Subcutaneous abdominal adipose tissue (tissue), 5 donors: ENCODE results near the gene CASP2.

Experiments used
- H3K27ac ChIP-seq: one replicate; pipeline ENCODE4 v1.7.0; 2013; ENCODE audit warnings: low read depth, mild to moderate bottlenecking, inconsistent platforms, low read length, moderate library complexity
- H3K27me3 ChIP-seq, 5 donors: one replicate each; pipeline ENCODE4 v1.7.0; 2013; ENCODE audit warnings: low read length in 5 of 5, inconsistent platforms in 1 of 5; ENCODE audit not compliant: control insufficient read depth in 5 of 5, insufficient read depth in 4 of 5
- H3K36me3 ChIP-seq, 5 donors: one replicate each; pipeline ENCODE4 v1.7.0; 2013; ENCODE audit warnings: low read length in 5 of 5; ENCODE audit not compliant: control insufficient read depth in 5 of 5, insufficient read depth in 5 of 5
- H3K4me1 ChIP-seq, 5 donors: one replicate each; pipeline ENCODE4 v1.7.0; 2013; ENCODE audit warnings: low read length in 5 of 5, mild to moderate bottlenecking in 3 of 5, moderate library complexity in 1 of 5; ENCODE audit not compliant: control insufficient read depth in 5 of 5, insufficient read depth in 5 of 5
- H3K4me3 ChIP-seq, 5 donors: one replicate each; pipeline ENCODE4 v1.7.0; 2013; ENCODE audit warnings: low read length in 5 of 5, low read depth in 1 of 5
- H3K9ac ChIP-seq, 5 donors: one replicate each; pipeline ENCODE4 v1.7.0; 2013; ENCODE audit warnings: low read length in 5 of 5, mild to moderate bottlenecking in 4 of 5, moderate library complexity in 3 of 5
- H3K9me3 ChIP-seq, 5 donors: one replicate each; pipeline ENCODE4 v1.7.0; 2013; ENCODE audit warnings: low read length in 5 of 5; ENCODE audit not compliant: control insufficient read depth in 5 of 5
- donor health status: healthy.
- donor health status: healthy.
- donor health status: healthy.
- donor health status: healthy.
- donor health status: healthy.

Gene CASP2

DNA sequence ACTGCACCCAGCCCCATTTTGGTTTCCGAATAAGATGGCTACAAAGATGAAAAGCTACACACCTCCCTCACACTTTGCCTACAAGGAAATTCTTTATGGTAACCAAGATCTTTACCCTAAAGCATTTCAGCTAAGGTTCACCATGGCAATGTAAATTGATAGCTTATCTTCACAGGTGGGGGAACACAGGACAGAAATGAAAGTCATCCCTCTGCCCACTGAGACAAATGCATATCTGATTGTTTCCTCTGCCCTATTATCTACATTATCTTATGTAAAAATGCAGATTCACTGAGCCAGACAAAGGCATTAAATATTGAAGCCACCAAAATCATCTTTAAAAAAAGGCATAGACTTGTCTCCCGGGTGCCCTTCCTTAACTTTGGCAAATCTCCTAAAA is 6.6 kb upstream of the CASP2 start:
- Histone ChIP-seq H3K4me3 (no peak overlapping the region), H3K27ac (no peak overlapping the region), H3K9ac (no peak overlapping the region), H3K27me3 (no peaks in the 10 kb centered on the region), H3K36me3 (no peaks in the 10 kb centered on the region), H3K9me3 (no peaks in the 10 kb centered on the region), H3K4me1 (peaks cover 8 to 56% (median 46%) of the 10 kb centered on the region in 5 donors)

GRCh38 chr7:143282124-143282523 is 6.0 kb upstream of the CASP2 start:
- Histone ChIP-seq H3K27me3 (no peaks in the 10 kb centered on the region), H3K27ac (no peak overlapping the region), H3K36me3 (no peaks in the 10 kb centered on the region), H3K9me3 (no peaks in the 10 kb centered on the region), H3K9ac (no peak overlapping the region), H3K4me1 (peaks cover 8 to 60% (median 51%) of the 10 kb centered on the region in 5 donors), H3K4me3 (no peak overlapping the region)

GRCh38 chr7:143283381-143283780 is 4.8 kb upstream of the CASP2 start:
- Histone ChIP-seq H3K27me3 (no peaks in the 10 kb centered on the region), H3K9ac (peak overlapping the region in 1 of 5 donors; percentile 34), H3K4me1 (peaks cover 8 to 67% (median 59%) of the 10 kb centered on the region in 5 donors), H3K36me3 (no peaks in the 10 kb centered on the region), H3K4me3 (no peak overlapping the region), H3K27ac (peak overlapping the region; percentile 11), H3K9me3 (no peaks in the 10 kb centered on the region)

DNA sequence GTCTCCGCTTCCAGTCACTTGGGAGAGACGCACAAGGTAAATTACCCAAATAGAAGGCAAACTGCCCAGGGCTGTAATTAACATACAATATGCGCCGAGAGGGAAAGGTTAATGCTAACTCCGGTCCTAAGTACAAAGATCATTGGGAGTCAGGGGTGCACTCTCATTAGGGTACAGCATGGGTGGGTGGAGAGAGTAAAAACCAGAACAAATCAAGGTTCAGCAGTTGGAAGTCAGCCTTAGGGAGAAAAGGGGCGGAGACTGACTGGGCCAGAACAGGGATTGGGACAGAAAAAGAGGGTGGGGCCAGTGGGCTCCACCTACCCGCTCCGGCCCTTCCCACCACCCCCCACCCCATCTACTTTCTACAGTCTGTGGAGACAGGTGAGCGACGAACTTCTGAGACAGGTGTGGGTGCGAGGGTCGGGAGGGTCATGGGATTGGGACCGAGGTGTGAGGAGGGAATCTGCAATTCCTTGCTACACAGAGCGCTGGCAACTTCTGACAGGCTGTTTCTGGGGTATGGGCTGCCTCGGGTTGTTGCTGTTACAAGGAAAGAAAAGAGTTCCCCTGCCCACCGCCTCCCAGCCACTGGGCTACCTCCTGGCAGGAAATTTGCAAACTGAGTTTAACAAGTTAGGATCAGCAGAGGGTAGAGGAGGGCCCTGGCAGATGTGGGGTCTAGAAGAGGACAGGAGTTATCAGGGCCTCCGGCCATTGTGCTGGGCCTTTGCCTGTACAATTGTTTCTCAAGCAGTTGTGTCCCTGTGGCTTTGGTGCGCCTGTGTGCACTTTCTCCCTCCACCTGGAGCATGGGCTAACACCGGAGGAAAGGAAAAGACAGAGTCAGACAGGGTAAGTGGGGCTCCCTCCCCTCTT is 3.3 kb upstream of the CASP2 start, which contains the start of gene TMEM139:
TSS of gene TMEM139 (plus strand) at position 368 of the 879 bp plus-strand sequence. CDS start 1,000 bp downstream, outside the sequence.
- Histone ChIP-seq H3K9me3 (no peaks in the 10 kb centered on the region), H3K4me3 (peak within 1 kb of the TSS; percentile 30 to 64 (median 54)), H3K36me3 (no peaks in the 10 kb centered on the region), H3K4me1 (peaks cover 8 to 68% (median 64%) of the 10 kb centered on the region in 5 donors), H3K27me3 (no peaks in the 10 kb centered on the region), H3K9ac (peak within 1 kb of the TSS in 3 of 5 donors; percentile 15 to 37 (median 34)), H3K27ac (peak within 1 kb of the TSS; percentile 30)

DNA sequence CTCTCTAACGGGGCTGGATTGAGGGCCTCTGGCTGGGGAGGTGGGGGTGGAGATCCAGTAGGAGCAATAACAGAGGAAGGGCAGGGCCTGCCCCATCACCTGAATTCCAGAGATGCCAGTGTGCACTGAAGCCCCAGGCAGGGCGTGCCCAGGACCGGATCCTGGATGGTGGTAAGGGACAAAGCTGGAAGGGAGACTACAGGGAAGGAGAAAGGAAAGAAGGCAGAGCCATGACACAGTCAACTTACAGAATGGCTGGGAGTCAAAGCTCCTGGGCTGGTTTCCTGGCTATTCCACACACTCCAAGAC is 2.7 kb upstream of the CASP2 start:
- peak overlapping the region; percentile 30 to 64 (median 54) for H3K4me3 ChIP-seq
- H3K4me1 ChIP-seq = peaks cover 10 to 67% (median 66%) of the 10 kb centered on the region in 5 donors
- H3K27me3 ChIP-seq = no peaks in the 10 kb centered on the region
- no peaks in the 10 kb centered on the region for H3K9me3 ChIP-seq
- H3K36me3 ChIP-seq = no peaks in the 10 kb centered on the region
- H3K27ac ChIP-seq = peak overlapping the region; percentile 30
- peak overlapping the region in 3 of 5 donors; percentile 2 to 37 (median 15) for H3K9ac ChIP-seq

DNA sequence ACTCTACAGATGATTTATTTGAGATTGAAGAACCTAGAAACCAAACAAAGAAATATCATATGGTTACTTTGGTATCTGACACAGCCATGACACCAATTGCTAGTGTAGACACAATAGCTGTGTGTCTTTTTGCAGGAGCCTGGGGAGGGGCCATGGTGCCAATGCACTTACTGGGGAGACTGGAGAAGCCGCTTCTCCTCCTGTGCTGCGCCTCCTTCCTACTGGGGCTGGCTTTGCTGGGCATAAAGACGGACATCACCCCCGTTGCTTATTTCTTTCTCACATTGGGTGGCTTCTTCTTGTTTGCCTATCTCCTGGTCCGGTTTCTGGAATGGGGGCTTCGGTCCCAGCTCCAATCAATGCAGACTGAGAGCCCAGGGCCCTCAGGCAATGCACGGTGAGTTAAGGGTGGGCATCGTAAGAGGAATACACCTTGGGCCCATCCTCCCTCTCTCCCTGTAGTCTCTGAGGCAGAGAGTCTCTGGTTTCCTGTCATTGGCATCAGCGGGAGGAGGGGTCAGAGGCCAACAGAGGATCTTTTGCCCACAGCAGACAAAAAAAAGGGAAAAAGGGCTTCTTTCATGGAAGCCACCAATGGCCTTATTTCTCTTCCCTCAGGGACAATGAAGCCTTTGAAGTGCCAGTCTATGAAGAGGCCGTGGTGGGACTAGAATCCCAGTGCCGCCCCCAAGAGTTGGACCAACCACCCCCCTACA is 2.2 kb upstream of the CASP2 start:
- H3K9ac ChIP-seq = no peak overlapping the region

DNA sequence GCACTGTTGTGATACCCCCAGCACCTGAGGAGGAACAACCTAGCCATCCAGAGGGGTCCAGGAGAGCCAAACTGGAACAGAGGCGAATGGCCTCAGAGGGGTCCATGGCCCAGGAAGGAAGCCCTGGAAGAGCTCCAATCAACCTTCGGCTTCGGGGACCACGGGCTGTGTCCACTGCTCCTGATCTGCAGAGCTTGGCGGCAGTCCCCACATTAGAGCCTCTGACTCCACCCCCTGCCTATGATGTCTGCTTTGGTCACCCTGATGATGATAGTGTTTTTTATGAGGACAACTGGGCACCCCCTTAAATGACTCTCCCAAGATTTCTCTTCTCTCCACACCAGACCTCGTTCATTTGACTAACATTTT is 1.6 kb upstream of the CASP2 start:
- no peak overlapping the region for H3K9ac ChIP-seq
- no peak overlapping the region for H3K4me3 ChIP-seq

More for the DNA sequence above, 2.2 kb upstream of the CASP2 start:
- Histone ChIP-seq H3K36me3 (no peaks in the 10 kb centered on the region), H3K4me3 (peak overlapping the region in 2 of 5 donors; percentile 54 to 64), H3K27me3 (no peaks in the 10 kb centered on the region), H3K4me1 (peaks cover 10 to 70% (median 66%) of the 10 kb centered on the region in 5 donors), H3K27ac (peak overlapping the region; percentile 30), H3K9me3 (no peaks in the 10 kb centered on the region)

DNA sequence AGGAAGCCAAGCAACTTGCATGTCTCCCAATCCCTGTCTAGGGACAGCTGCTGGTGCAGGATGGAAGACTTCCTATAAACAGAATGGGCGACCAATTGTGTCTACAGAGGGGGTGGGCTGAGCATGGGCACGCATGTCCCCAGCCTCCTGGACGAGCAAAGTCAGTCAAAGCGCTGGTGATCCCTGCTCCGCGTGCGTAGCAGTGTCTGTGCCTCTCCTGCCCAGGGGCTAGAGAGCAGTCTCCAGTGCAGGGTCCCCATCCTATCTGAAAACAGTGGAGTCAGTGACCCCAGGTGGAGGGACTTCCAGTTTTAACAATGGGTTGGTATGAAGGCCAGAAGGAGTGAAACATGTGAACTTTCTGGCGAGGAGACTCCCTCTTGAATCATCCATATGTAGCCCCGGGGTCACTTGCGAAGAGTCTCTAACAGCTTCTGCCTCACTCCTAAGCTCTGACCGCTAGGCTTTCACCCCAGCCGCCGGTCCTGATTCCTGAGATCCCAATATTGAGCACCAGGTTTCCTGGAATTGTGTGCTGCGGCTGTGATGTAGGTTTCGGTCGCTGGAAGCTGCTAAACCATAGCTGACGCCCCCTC is 714 bp upstream of the CASP2 start:
- H3K4me1 ChIP-seq = peaks cover 10 to 70% (median 69%) of the 10 kb centered on the region in 5 donors
- peak overlapping the region in 3 of 5 donors; percentile 12 to 61 (median 55) for H3K9ac ChIP-seq
- H3K4me3 ChIP-seq = peak overlapping the region; percentile 54 to 65 (median 61)

More for the DNA sequence above, 1.6 kb upstream of the CASP2 start:
- H3K9me3 ChIP-seq = no peaks in the 10 kb centered on the region
- no peaks in the 10 kb centered on the region for H3K27me3 ChIP-seq
- H3K27ac ChIP-seq = no peak overlapping the region
- H3K4me1 ChIP-seq = peaks cover 10 to 70% (median 69%) of the 10 kb centered on the region in 5 donors
- H3K36me3 ChIP-seq = peaks cover 0 to 3% (median 0%) of the 10 kb centered on the region in 5 donors

DNA sequence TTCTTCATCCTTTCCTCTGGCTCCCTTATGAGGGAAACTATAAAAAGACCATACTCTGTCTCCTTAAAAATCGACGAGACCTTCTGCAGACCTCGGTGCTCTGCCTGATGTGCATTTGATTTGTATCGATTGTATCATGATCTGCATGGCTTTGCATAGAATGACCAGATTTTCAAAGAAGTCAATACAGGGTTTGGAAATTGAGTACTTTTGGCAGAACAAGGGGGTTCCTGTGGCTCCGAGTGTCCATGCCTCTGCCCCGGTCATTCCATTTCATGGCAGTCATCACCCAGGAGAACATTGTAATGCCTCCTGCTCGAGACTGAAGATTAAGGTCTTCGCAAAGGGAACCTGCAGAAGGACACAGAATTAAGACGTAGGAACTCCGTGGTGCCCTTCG is 685 bp downstream of the CASP2 start:
- peak overlapping the region; percentile 77 to 94 (median 88) for H3K4me3 ChIP-seq
- peak overlapping the region; percentile 69 for H3K27ac ChIP-seq
- no peaks in the 10 kb centered on the region for H3K9me3 ChIP-seq
- peaks cover 2 to 23% (median 19%) of the 10 kb centered on the region in 5 donors for H3K36me3 ChIP-seq
- no peaks in the 10 kb centered on the region for H3K27me3 ChIP-seq
- peaks cover 6 to 63% (median 61%) of the 10 kb centered on the region in 5 donors for H3K4me1 ChIP-seq
- peak overlapping the region; percentile 39 to 91 (median 88) for H3K9ac ChIP-seq

More for the DNA sequence above, 714 bp upstream of the CASP2 start:
- no peaks in the 10 kb centered on the region for H3K9me3 ChIP-seq
- H3K27me3 ChIP-seq = no peaks in the 10 kb centered on the region
- H3K36me3 ChIP-seq = peaks cover 0 to 11% (median 6%) of the 10 kb centered on the region in 5 donors
- peak overlapping the region; percentile 54 for H3K27ac ChIP-seq
